ENCODE results near the gene ARID3C. TPM values are rescaled to one million over a fixed set of nuclear protein-coding genes. Genes with fewer than 3 reads are reported as not detected.

ARID3C gene
- total RNA-seq, 2 experiments from 2014 or later, result 0.25 to 0.34 TPM

GRCh38 chr9:34571481-34571810 is 57.4 kb downstream of the ARID3C start:
- ChIA-PET POLR2A (no interaction called here), CTCF (no interaction called here)
- Histone ChIP-seq H3K4me1 (ENCODE audit: insufficient read depth, low read length) (no peaks in the 10 kb centered on the region), H3K36me3 (ENCODE audit: insufficient read depth, low read length) (no peaks in the 10 kb centered on the region), H3K27ac (ENCODE audit: low read depth in 1 of 2, low read length in 2 of 2) (no peak overlapping the region), H3K9me3 (ENCODE audit: control insufficient read depth in 1 of 2, insufficient read depth in 1 of 2, low read length in 2 of 2) (peaks cover 0 to 5% of the 10 kb centered on the region in 2 experiments), H3K4me3 (ENCODE audit: low read length) (no peak overlapping the region), H3K27me3 (ENCODE audit: control insufficient read depth in 1 of 2, insufficient read depth in 2 of 2, low read length in 2 of 2) (peaks cover 12 to 15% of the 10 kb centered on the region in 2 experiments)
- Mint-ChIP-seq H3K27me3 (peaks cover 76% of the 10 kb centered on the region), H3K36me3 (ENCODE audit: low read depth) (no peaks in the 10 kb centered on the region), H3K9me3 (no peaks in the 10 kb centered on the region), H3K4me3 (no peak overlapping the region), H3K27ac (no peak overlapping the region), H3K4me1 (ENCODE audit: low read depth) (no peaks in the 10 kb centered on the region)
- DNase-seq, result no peak
- no peak for TF ChIP-seq CTCF (IDR thresholded peaks at IDR 0.05)
- intact Hi-C loops (cut with DNase I, micrococcal nuclease), result no loop called here
- no peak for ATAC-seq (ENCODE audit: poor library complexity)

Other genes with a start within 250 kb of the ARID3C start
- 1 to 10 TPM; 7.7 to 8.5 TPM for gene FAM219A, start 170.5 kb downstream of the ARID3C start, total RNA-seq
- not detected for gene DNAI1, start 170.3 kb downstream of the ARID3C start, total RNA-seq
- under 1 TPM in 1 of 2 experiments, not detected in 1; 0.45 TPM for gene ENHO, start 106.1 kb downstream of the ARID3C start, total RNA-seq
- not detected for gene CNTFR, start 39.3 kb downstream of the ARID3C start, total RNA-seq
- gene RPP25L, start 17.0 kb downstream of the ARID3C start, total RNA-seq, result 1 to 10 TPM; 4.6 to 5.7 TPM
- 10 to 100 TPM; 81.5 to 84.4 TPM for gene DCTN3, start 8.6 kb downstream of the ARID3C start, total RNA-seq
- 10 to 100 TPM; 11.7 to 12.1 TPM for gene SIGMAR1, start 8.7 kb upstream of the ARID3C start, total RNA-seq
- gene GALT, start 17.6 kb upstream of the ARID3C start, total RNA-seq, result 100 to 1,000 TPM; 115 TPM
- gene IL11RA, start 23.1 kb upstream of the ARID3C start, total RNA-seq, result 100 to 1,000 TPM; 117 TPM
- gene CCL27, start 33.6 kb upstream of the ARID3C start, total RNA-seq, result not detected
- not detected for gene CCL19, start 62.2 kb upstream of the ARID3C start, total RNA-seq
- not detected for gene CCL21, start 81.1 kb upstream of the ARID3C start, total RNA-seq

All from CD4-positive, alpha-beta T cell (primary cell).